Endothelial cell of umbilical vein (primary cell): Measurements from ENCODE around the gene PIP4K2C. TPM values are rescaled to one million over a fixed set of nuclear protein-coding genes. Genes with fewer than 3 reads are reported as not detected.

Experiments used
- BruUV-seq: library from RNA; stranded (reverse); fragments of 400-500 nt; replicated peaks from 2 replicates; lab custom pipeline; 2021; lab: Mats Ljungman, UMichigan
- CTCF ChIA-PET: fragments of 300-600, 350-600 bp; sonication (Branson Sonifier 250); formaldehyde crosslinking; loops from one replicate; lab custom pipeline; 2021; ENCODE audit warnings: antibody characterized with exemption, inconsistent platforms; lab: Charles Lee
- POLR2A ChIA-PET: fragments of 300-600, 350-600 bp; sonication (Branson Sonifier 250); formaldehyde crosslinking; loops from one replicate; lab custom pipeline; 2021; ENCODE audit warnings: antibody characterized with exemption, inconsistent platforms; lab: Charles Lee
- DNase-seq: peaks from one replicate; pipeline ENCODE4 v3.0.0-alpha.2; 2011; ENCODE audit warnings: low read depth, low spot score
- FAIRE-seq: peaks from 2 replicates; lab custom pipeline; 2011; peaks lifted over from hg19 to GRCh38; lab: Jason Lieb, UNC
- H2AFZ ChIP-seq: 2 replicates; pipeline ENCODE4 v1.6.0; 2012; ENCODE audit warnings: low read depth, low read length, control low read depth, inconsistent platforms
- H3K27ac ChIP-seq: 2 replicates; pipeline ENCODE4 v1.5.1; 2011; ENCODE audit warnings: low read depth, mild to moderate bottlenecking, control low read depth, low read length, moderate library complexity; ENCODE audit not compliant: insufficient read depth
- H3K27me3 ChIP-seq, 2 experiments: 2 replicates each; pipeline versions ENCODE4 v1.6.0 to v1.6.1; 2011; ENCODE audit warnings: low read length in 2 of 2, mixed read lengths in 1 of 2; ENCODE audit not compliant: control insufficient read depth in 2 of 2, insufficient read depth in 2 of 2
- H3K36me3 ChIP-seq, 2 experiments: 2 replicates in 1 of 2; 3 replicates in 1 of 2; pipeline ENCODE4 v1.5.1; 2011; ENCODE audit warnings: low read length in 2 of 2, mild to moderate bottlenecking in 1 of 2, moderate library complexity in 1 of 2; ENCODE audit not compliant: control insufficient read depth in 2 of 2, insufficient read depth in 2 of 2; ENCODE audit errors: extremely low read depth in 1 of 2
- H3K4me1 ChIP-seq: 3 replicates; pipeline ENCODE4 v1.5.1; 2011; ENCODE audit warnings: mild to moderate bottlenecking, low read length; ENCODE audit not compliant: control insufficient read depth, insufficient read depth; ENCODE audit errors: extremely low read depth
- H3K4me2 ChIP-seq: 2 replicates; pipeline ENCODE4 v1.6.1; 2011; ENCODE audit warnings: low read length, control low read depth, mixed read lengths; ENCODE audit not compliant: insufficient read depth
- H3K4me3 ChIP-seq, 3 experiments: fragments of 200-600 bp in 1 of 3; sonication (generic), shearing (Covaris generic) in 1 of 3; replicated peaks in 1 of 3; 2 replicates each; pipeline ENCODE4 v1.5.1; 2011 to 2016; ENCODE audit warnings: control low read depth in 3 of 3, low read length in 3 of 3, mild to moderate bottlenecking in 2 of 3, inconsistent platforms in 1 of 3, low read depth in 1 of 3, moderate library complexity in 1 of 3; ENCODE audit not compliant: insufficient read depth in 1 of 3
- H3K79me2 ChIP-seq: 2 replicates; pipeline ENCODE4 v1.6.0; 2012; ENCODE audit warnings: low read length, inconsistent platforms; ENCODE audit not compliant: control insufficient read depth, insufficient read depth
- H3K9ac ChIP-seq: replicated peaks from 2 replicates; pipeline ENCODE3; 2011; ENCODE audit warnings: low read length, control low read depth; ENCODE audit not compliant: insufficient read depth; ENCODE audit errors: extremely low read depth
- H3K9me1 ChIP-seq: replicated peaks from 3 replicates; pipeline ENCODE4 v1.6.0; 2011; ENCODE audit warnings: mild to moderate bottlenecking, low read length; ENCODE audit not compliant: control insufficient read depth, insufficient read depth; ENCODE audit errors: extremely low read depth
- H3K9me3 ChIP-seq: replicated peaks from 2 replicates; pipeline ENCODE4 v1.5.1; 2012; ENCODE audit warnings: low read length, inconsistent platforms; ENCODE audit not compliant: control insufficient read depth, insufficient read depth
- H4K20me1 ChIP-seq: replicated peaks from 2 replicates; pipeline ENCODE3; 2011; ENCODE audit warnings: mild to moderate bottlenecking, low read length; ENCODE audit not compliant: control insufficient read depth, insufficient read depth; ENCODE audit errors: extremely low read depth
- CTCF ChIP-seq, 2 donors: IDR thresholded peaks; 1 replicate in 1 of 2; 2 replicates in 1 of 2; pipeline ENCODE4 v1.5.1; 2011; ENCODE audit warnings: low read length in 2 of 2, mild to moderate bottlenecking in 2 of 2, moderate library complexity in 2 of 2, control low read depth in 1 of 2, inconsistent platforms in 1 of 2, low read depth in 1 of 2; ENCODE audit not compliant: insufficient read depth in 1 of 2; ENCODE audit errors: extremely low read depth in 1 of 2
- EZH2 ChIP-seq: IDR thresholded peaks from 2 replicates; pipeline ENCODE4 v1.6.1; 2012; ENCODE audit warnings: borderline replicate concordance, low read depth, mild to moderate bottlenecking, moderate library complexity, low read length, inconsistent platforms; ENCODE audit not compliant: severe bottlenecking
- FOS ChIP-seq: IDR thresholded peaks from 2 replicates; pipeline ENCODE4 v1.6.1; 2011; ENCODE audit warnings: mild to moderate bottlenecking, low read length, moderate library complexity, borderline replicate concordance; ENCODE audit not compliant: insufficient read depth
- GATA2 ChIP-seq: IDR thresholded peaks from 2 replicates; pipeline ENCODE4 v1.7.0; 2011; ENCODE audit warnings: low read depth, mild to moderate bottlenecking, moderate library complexity, mixed read lengths, low read length; ENCODE audit not compliant: insufficient read length, insufficient read depth
- JUN ChIP-seq: IDR thresholded peaks from 2 replicates; pipeline ENCODE4 v1.6.1; 2011; ENCODE audit warnings: borderline replicate concordance, low read depth; ENCODE audit not compliant: insufficient read length, insufficient read depth
- MYC ChIP-seq: IDR thresholded peaks from one replicate; pipeline ENCODE4 v1.6.1; 2011; ENCODE audit warnings: mild to moderate bottlenecking, low read depth, low read length
- POLR2A ChIP-seq: IDR thresholded peaks from 2 replicates; pipeline ENCODE4 v1.6.1; 2012; ENCODE audit warnings: low read depth, mild to moderate bottlenecking, control low read depth, low read length
- POLR2AphosphoS5 ChIP-seq: IDR thresholded peaks from 2 replicates; pipeline ENCODE4 v1.6.1; 2012; ENCODE audit warnings: low read depth, mild to moderate bottlenecking, control low read depth, low read length, moderate library complexity; ENCODE audit not compliant: insufficient read depth
- dilution Hi-C: fragments of 300-500 bp; cut with MboI; formaldehyde crosslinking; loops from one replicate; pipeline ENCODE4 v1.15.0; 2019; ENCODE audit warnings: low sequenced_read_pairs; ENCODE audit not compliant: extremely low pct_ligation_motif_present
- intact Hi-C: fragments of 100-400 bp; cut with micrococcal nuclease; formaldehyde crosslinking; loops from one replicate; pipeline ENCODE4 v1.10.0; 2022
- polyA plus RNA-seq, 4 experiments: library from polyadenylated mRNA; depleted of rRNA in 3 of 4; stranded (reverse) in 3 of 4; unstranded in 1 of 4; fragments of >200 nt; gene quantifications; 2 replicates each; pipeline versions ENCODE4 v1.2.1 to v1.2.3, GENCODE V29; 2011 to 2012; ENCODE audit warnings: missing spikeins in 1 of 4
- total RNA-seq: library from RNA; stranded (reverse); gene quantifications from 2 replicates; pipeline ENCODE4 v1.2.3, GENCODE V29; 2021
- TF ChIP-seq, protein P1 (sequence below): IDR thresholded peaks from 2 replicates; pipeline ENCODE4 v1.6.1; 2011; ENCODE audit not compliant: insufficient read depth, insufficient read length

PIP4K2C gene
- total and polyA plus RNA-seq, 2 donors (not counting 3 experiments of a cell fraction or from before 2014, with no cell fraction given), result 10.5 to 11.5 TPM

- no peak overlapping the region for H3K9ac ChIP-seq
- H3K9me1 ChIP-seq, result no peaks in the 10 kb centered on the region
- CTCF ChIA-PET, result interaction anchor here (0.9 to 1.1 kb wide), 3 partner anchors 9 to 85 kb away, joined by 3 to 4 read pairs (median 3); partner anchors contain the start of gene GLI1
- no peak for FAIRE-seq
- peaks cover 3 to 10% of the 10 kb centered on the region in 2 experiments for H3K27me3 ChIP-seq
- H3K4me2 ChIP-seq, result no peak overlapping the region
- dilution Hi-C loops (no loop called here), intact Hi-C loops (no loop called here)
- H3K79me2 ChIP-seq, result peaks cover 25% of the 10 kb centered on the region
- H4K20me1 ChIP-seq, result no peaks in the 10 kb centered on the region
- H3K9me3 ChIP-seq, result no peaks in the 10 kb centered on the region
- H2AFZ ChIP-seq, result no peak overlapping the region
- POLR2A ChIA-PET, result interaction anchor here (0.7 to 1.0 kb wide), 3 partner anchors 20 to 266 kb away, joined by 3 to 5 read pairs (median 3); partner anchors contain the start of gene DDIT3
- H3K27ac ChIP-seq, result no peak overlapping the region
- peaks cover 18% of the 10 kb centered on the region for H3K4me1 ChIP-seq
- BruUV-seq, result no TSS peak
- TF ChIP-seq EZH2, result no peak
- TF ChIP-seq POLR2AphosphoS5, result no peak
- TF ChIP-seq POLR2A, result no peak
- no peak for TF ChIP-seq GATA2
- no peak for TF ChIP-seq FOS
- TF ChIP-seq, protein P1, sequence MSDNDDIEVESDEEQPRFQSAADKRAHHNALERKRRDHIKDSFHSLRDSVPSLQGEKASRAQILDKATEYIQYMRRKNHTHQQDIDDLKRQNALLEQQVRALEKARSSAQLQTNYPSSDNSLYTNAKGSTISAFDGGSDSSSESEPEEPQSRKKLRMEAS, result no peak
- no peak for TF ChIP-seq JUN
- no peak for TF ChIP-seq CTCF (IDR thresholded peaks at IDR 0.05; ENCODE audit: extremely low read depth in 1 of 2, insufficient read depth in 1 of 2, low read depth in 1 of 2, low read length in 2 of 2)
- TF ChIP-seq MYC, result no peak
- peaks cover 3 to 6% of the 10 kb centered on the region in 2 experiments for H3K36me3 ChIP-seq
- no peak overlapping the region for H3K4me3 ChIP-seq
- peak; percentile 42 for DNase-seq
These were observed 47.4 kb upstream of the PIP4K2C start for GRCh38 chr12:57543581-57543980.
